ENCODE results near the gene UBQLN2.

- TF ChIP-seq ZNF274 (IDR thresholded peaks at IDR 0.05; ENCODE audit: low read depth, low read length) (no peak), SUZ12 (IDR thresholded peaks at IDR 0.05; ENCODE audit: extremely low read depth, insufficient read depth, insufficient read length) (no peak)
Observed at GRCh38 chrX:56615282-56615681, 51.9 kb downstream of the UBQLN2 start.

Measured in NT2/D1 (cell line).